IMR-90 (cell line): Measurements from ENCODE around the gene CAMTA1. TPM values are rescaled to one million over a fixed set of nuclear protein-coding genes. Genes with fewer than 3 reads are reported as not detected.

Experiments
- ATAC-seq: fragments of 200-7000 bp; cut with Tn5 transposase; 2 replicates; pipeline ENCODE4 v1.9.1; 2020; ENCODE audit warnings: low read depth, mild to moderate bottlenecking, moderate library complexity
- BruUV-seq: library from RNA; stranded (reverse); fragments of 400-500 nt; replicated peaks from 2 replicates; lab custom pipeline; 2021; lab: Mats Ljungman, UMichigan
- CTCF ChIA-PET: fragments of 300-600 bp; formaldehyde crosslinking; extraction: SDS; loops from one replicate; lab custom pipeline; 2021; ENCODE audit warnings: antibody characterized with exemption; lab: Yijun Ruan, JAX
- POLR2A ChIA-PET: fragments of 300-600 bp; sonication (Branson Sonifier 250); formaldehyde crosslinking; loops from one replicate; lab custom pipeline; 2022; ENCODE audit warnings: antibody characterized with exemption; ENCODE audit not compliant: unreplicated experiment; lab: Charles Lee
- DNase-seq: peaks from one replicate; pipeline ENCODE4 v3.0.0; 2013
- H2AFZ ChIP-seq: replicated peaks from 2 replicates; pipeline ENCODE3; 2013; ENCODE audit warnings: low read length, mild to moderate bottlenecking; ENCODE audit not compliant: poor library complexity
- H2AK5ac ChIP-seq: 2 replicates; pipeline ENCODE4 v1.6.1; 2013; ENCODE audit warnings: low read depth, low read length, inconsistent platforms
- H2AK9ac ChIP-seq: replicated peaks from 2 replicates; pipeline ENCODE3; 2013; ENCODE audit warnings: mild to moderate bottlenecking, low read depth, low read length, moderate library complexity; ENCODE audit not compliant: poor library complexity
- H2BK120ac ChIP-seq: 2 replicates; pipeline ENCODE4 v1.6.1; 2013; ENCODE audit warnings: low read depth, low read length, inconsistent platforms
- H2BK15ac ChIP-seq: 3 replicates; pipeline ENCODE4 v1.6.1; 2013; ENCODE audit warnings: low read depth, low read length, inconsistent platforms
- H2BK20ac ChIP-seq: 2 replicates; pipeline ENCODE4 v1.6.1; 2013; ENCODE audit warnings: low read depth, mild to moderate bottlenecking, inconsistent platforms, low read length, moderate library complexity
- H2BK5ac ChIP-seq: 2 replicates; pipeline ENCODE4 v1.6.1; 2013; ENCODE audit warnings: mild to moderate bottlenecking, low read depth, low read length, inconsistent platforms; ENCODE audit not compliant: poor library complexity, severe bottlenecking
- H3K14ac ChIP-seq: replicated peaks from 2 replicates; pipeline ENCODE4 v1.6.1; 2013; ENCODE audit warnings: low read depth, low read length, inconsistent platforms
- H3K18ac ChIP-seq: 2 replicates; pipeline ENCODE4 v1.6.1; 2013; ENCODE audit warnings: low read depth, low read length, control low read depth
- H3K23ac ChIP-seq: 2 replicates; pipeline ENCODE4 v1.6.1; 2013; ENCODE audit warnings: low read depth, low read length, inconsistent platforms
- H3K27ac ChIP-seq: 2 replicates; pipeline ENCODE4 v1.5.1; 2013; ENCODE audit warnings: mild to moderate bottlenecking, control low read depth, low read length; ENCODE audit not compliant: insufficient read depth
- H3K27me3 ChIP-seq: 2 replicates; pipeline ENCODE4 v1.6.1; 2013; ENCODE audit warnings: low read length; ENCODE audit not compliant: control insufficient read depth, insufficient read depth
- H3K36me3 ChIP-seq: 2 replicates; pipeline ENCODE4 v1.6.1; 2013; ENCODE audit warnings: low read length, mixed read lengths; ENCODE audit not compliant: control insufficient read depth, insufficient read depth
- H3K4ac ChIP-seq: 2 replicates; pipeline ENCODE4 v1.6.1; 2013; ENCODE audit warnings: low read depth, low read length, inconsistent platforms
- H3K4me1 ChIP-seq: 2 replicates; pipeline ENCODE4 v1.6.1; 2013; ENCODE audit warnings: low read length, mixed read lengths; ENCODE audit not compliant: control insufficient read depth, insufficient read depth
- H3K4me2 ChIP-seq: 2 replicates; pipeline ENCODE4 v1.6.1; 2013; ENCODE audit warnings: low read depth, mild to moderate bottlenecking, control low read depth, low read length, moderate library complexity
- H3K4me3 ChIP-seq: 2 replicates; pipeline ENCODE4 v1.5.1; 2013; ENCODE audit warnings: low read depth, mild to moderate bottlenecking, control low read depth, low read length, moderate library complexity; ENCODE audit not compliant: insufficient read depth
- H3K56ac ChIP-seq: 2 replicates; pipeline ENCODE4 v1.6.1; 2013; ENCODE audit warnings: low read length, inconsistent platforms; ENCODE audit not compliant: insufficient read depth; ENCODE audit errors: extremely low read depth
- H3K79me1 ChIP-seq, 2 experiments: 2 replicates each; pipeline ENCODE4 v1.6.1; 2013; ENCODE audit warnings: low read length in 2 of 2, inconsistent platforms in 1 of 2, low read depth in 1 of 2
- H3K9ac ChIP-seq: 2 replicates; pipeline ENCODE4 v1.6.1; 2013; ENCODE audit warnings: low read depth, low read length, control low read depth
- H3K9me1 ChIP-seq: 2 replicates; pipeline ENCODE4 v1.6.1; 2013; ENCODE audit warnings: low read length, inconsistent platforms; ENCODE audit not compliant: insufficient read depth
- H3K9me3 ChIP-seq: 2 replicates; pipeline ENCODE4 v1.6.1; 2013; ENCODE audit warnings: low read length; ENCODE audit not compliant: control insufficient read depth, insufficient read depth
- H4K20me1 ChIP-seq: 2 replicates; pipeline ENCODE4 v1.6.1; 2013; ENCODE audit warnings: low read length, inconsistent platforms; ENCODE audit not compliant: insufficient read depth
- H4K5ac ChIP-seq: 2 replicates; pipeline ENCODE4 v1.6.1; 2013; ENCODE audit warnings: mild to moderate bottlenecking, low read depth, low read length, control low read depth
- H4K8ac ChIP-seq, 2 experiments: 2 replicates each; pipeline ENCODE4 v1.6.1; 2013; ENCODE audit warnings: low read depth in 2 of 2, low read length in 2 of 2, control low read depth in 1 of 2, inconsistent platforms in 1 of 2
- H4K91ac ChIP-seq: 2 replicates; pipeline ENCODE4 v1.6.1; 2013; ENCODE audit warnings: low read depth, low read length, inconsistent platforms; ENCODE audit not compliant: insufficient read depth
- CEBPB ChIP-seq: IDR thresholded peaks from 2 replicates; pipeline ENCODE4 v1.6.1; 2012; ENCODE audit warnings: low read depth, low read length, improper control_type of control experiment
- CTCF ChIP-seq: conservative IDR thresholded peaks from 2 replicates; pipeline ENCODE4 v1.5.1; 2012; ENCODE audit warnings: mild to moderate bottlenecking, low read depth, low read length, improper control_type of control experiment
- ELK1 ChIP-seq: fragments of 150-350 bp; IDR thresholded peaks from 2 replicates; pipeline ENCODE4 v1.6.1; 2016; ENCODE audit warnings: low read depth, mild to moderate bottlenecking, low read length, moderate library complexity, borderline replicate concordance
- FOS ChIP-seq: fragments of 150-350 bp; IDR thresholded peaks from 2 replicates; pipeline ENCODE4 v1.6.1; 2016; ENCODE audit warnings: low read depth, low read length
- MAFK ChIP-seq: IDR thresholded peaks from 2 replicates; pipeline ENCODE4 v1.6.1; 2012; ENCODE audit warnings: low read depth, low read length, improper control_type of control experiment
- MAZ ChIP-seq: IDR thresholded peaks from 2 replicates; pipeline ENCODE4 v1.6.1; 2012; ENCODE audit warnings: low read depth, mild to moderate bottlenecking, low read length, improper control_type of control experiment, moderate library complexity, borderline replicate concordance
- MXI1 ChIP-seq: IDR thresholded peaks from 2 replicates; pipeline ENCODE4 v1.6.1; 2012; ENCODE audit warnings: low read depth, mild to moderate bottlenecking, low read length, moderate library complexity, borderline replicate concordance
- NFE2L2 ChIP-seq: fragments of 150-350 bp; IDR thresholded peaks from 2 replicates; pipeline ENCODE4 v1.6.1; 2016; ENCODE audit warnings: low read depth, mild to moderate bottlenecking, low read length
- POLR2A ChIP-seq: IDR thresholded peaks from 2 replicates; pipeline ENCODE4 v1.6.1; 2012; ENCODE audit warnings: mild to moderate bottlenecking, low read depth, low read length
- RFX5 ChIP-seq: IDR thresholded peaks from 2 replicates; pipeline ENCODE4 v1.8.0; 2012; ENCODE audit warnings: low read depth, mild to moderate bottlenecking, low read length, moderate library complexity
- WGBS, 2 experiments: methylation state at CpG; one replicate each; pipeline versions ENCODE4 v1.1.5 to v1.1.7; 2013; ENCODE audit warnings: missing lambda C conversion rate in 2 of 2; ENCODE audit not compliant: insufficient read length in 1 of 2; ENCODE audit errors: extremely low coverage in 2 of 2; 5-methylcytosine and 5-hydroxymethylcytosine counted together
- dilution Hi-C: fragments of 300-500 bp; cut with HindIII; formaldehyde crosslinking; loops from one replicate; pipeline ENCODE4 v1.14.3; 2018; ENCODE audit warnings: low sequenced_read_pairs; ENCODE audit not compliant: unreplicated experiment
- in situ Hi-C: fragments of 300-500 bp; cut with MboI; formaldehyde crosslinking; loops from 3 replicates; pipeline ENCODE4 v1.14.3; 2019; ENCODE audit warnings: low sequenced_read_pairs, inconsistent platforms, mixed read lengths
- intact Hi-C: fragments of 100-400 bp; cut with micrococcal nuclease; formaldehyde crosslinking; loops from 2 replicates; pipeline ENCODE4 v1.10.0; 2022
- polyA plus RNA-seq, 3 experiments: library from polyadenylated mRNA; depleted of rRNA; stranded (reverse); fragments of >200 nt; gene quantifications; 2 replicates each; pipeline ENCODE4 v1.2.3, GENCODE V29; 2012; ENCODE audit warnings: low replicate concordance in 1 of 3
- total RNA-seq: library from RNA; depleted of rRNA; stranded (reverse); fragments of >200 nt; gene quantifications from 2 replicates; pipeline ENCODE4 v1.2.3, GENCODE V29; 2012

CAMTA1 gene
- total and polyA plus RNA-seq, 2 of the 4 experiments (the other 2 are of a cell fraction) = 35.5 to 74.3 TPM

GRCh38 chr1:6923416-6923815, 138.2 kb downstream of the CAMTA1 start:
- Histone ChIP-seq H2AK5ac (no peak overlapping the region), H3K4ac (no peak overlapping the region), H3K36me3 (no peaks in the 10 kb centered on the region), H2BK15ac (no peak overlapping the region), H2BK5ac (no peak overlapping the region), H2AFZ (no peak overlapping the region), H3K27me3 (peaks cover 31% of the 10 kb centered on the region), H3K9me1 (no peaks in the 10 kb centered on the region), H2BK20ac (no peak overlapping the region), H3K9me3 (peaks cover 4% of the 10 kb centered on the region; the same call in 1 of the 2 replicates), H2AK9ac (no peak overlapping the region), H4K8ac (no peak overlapping the region), H3K4me2 (no peak overlapping the region), H3K23ac (no peak overlapping the region), H4K20me1 (no peaks in the 10 kb centered on the region), H4K91ac (no peak overlapping the region), H3K18ac (no peak overlapping the region), H3K4me1 (peaks cover 4% of the 10 kb centered on the region; the same call in 1 of the 2 replicates), H3K9ac (no peak overlapping the region), H3K56ac (no peak overlapping the region), H3K4me3 (no peak overlapping the region), H3K27ac (no peak overlapping the region), H3K14ac (no peak overlapping the region), H4K5ac (no peak overlapping the region), H3K79me1 (no peaks in the 10 kb centered on the region), H2BK120ac (no peak overlapping the region)
- intact Hi-C loops (no loop called here), in situ Hi-C loops (no loop called here), dilution Hi-C loops (no loop called here)
- ATAC-seq = no peak
- ChIA-PET CTCF (interaction anchor here (0.6 kb wide), 1 partner anchor 34 kb away, joined by 3 read pairs; no protein-coding TSS in a partner anchor), POLR2A (no interaction called here)
- no peak for DNase-seq
- TF ChIP-seq MAFK (no peak), NFE2L2 (no peak), RFX5 (no peak), MXI1 (no peak), CTCF (no peak), MAZ (no peak), POLR2A (no peak), FOS (no peak), ELK1 (no peak), CEBPB (no peak)
- WGBS, 2 experiments = 37% methylated on average over 2 of the region's 6 CpGs; no CpG with 5 or more reads in 1 of the 2 experiments
- BruUV-seq = no TSS peak
